Measurements from ENCODE around the gene BET1L.

The BET1L gene

GRCh38 chr11:210122-210802, 3.1 kb upstream of the BET1L start:
- no peak for DNase-seq (ENCODE audit: low read depth)

DNA sequence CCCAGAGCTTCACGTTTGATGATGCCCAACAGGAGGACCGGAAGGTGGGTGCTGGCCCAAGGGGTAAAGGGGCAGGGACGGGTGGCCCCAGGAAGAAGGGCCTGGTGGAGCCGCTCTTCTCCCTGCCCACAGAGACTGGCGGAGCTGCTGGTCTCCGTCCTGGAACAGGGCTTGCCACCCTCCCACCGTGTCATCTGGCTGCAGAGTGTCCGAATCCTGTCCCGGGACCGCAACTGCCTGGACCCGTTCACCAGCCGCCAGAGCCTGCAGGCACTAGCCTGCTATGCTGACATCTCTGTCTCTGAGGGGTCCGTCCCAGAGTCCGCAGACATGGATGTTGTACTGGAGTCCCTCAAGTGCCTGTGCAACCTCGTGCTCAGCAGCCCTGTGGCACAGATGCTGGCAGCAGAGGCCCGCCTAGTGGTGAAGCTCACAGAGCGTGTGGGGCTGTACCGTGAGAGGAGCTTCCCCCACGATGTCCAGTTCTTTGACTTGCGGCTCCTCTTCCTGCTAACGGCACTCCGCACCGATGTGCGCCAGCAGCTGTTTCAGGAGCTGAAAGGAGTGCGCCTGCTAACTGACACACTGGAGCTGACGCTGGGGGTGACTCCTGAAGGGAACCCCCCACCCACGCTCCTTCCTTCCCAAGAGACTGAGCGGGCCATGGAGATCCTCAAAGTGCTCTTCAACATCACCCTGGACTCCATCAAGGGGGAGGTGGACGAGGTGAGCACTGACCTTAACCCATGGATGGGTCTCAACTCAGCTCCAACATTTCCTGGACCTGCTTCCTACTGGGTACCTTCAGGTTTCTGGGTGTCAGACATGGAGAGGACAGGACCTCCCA, 2.3 kb upstream of the BET1L start:
- DNase-seq (ENCODE audit: low read depth) = no peak

GRCh38 chr11:208917-209260, 1.7 kb upstream of the BET1L start:
- no peak for DNase-seq (ENCODE audit: low read depth)

- DNase-seq (ENCODE audit: low read depth) = peak; percentile 43
Measured at GRCh38 chr11:208181-208916, 1.1 kb upstream of the BET1L start.

GRCh38 chr11:207863-208180, 623 bp upstream of the BET1L start:
- no peak for DNase-seq (ENCODE audit: low read depth)

- DNase-seq (ENCODE audit: low read depth) = no peak
Measured at GRCh38 chr11:206526-207207, 532 bp downstream of the BET1L start.

GRCh38 chr11:206002-206384, 1.2 kb downstream of the BET1L start:
- no peak for DNase-seq (ENCODE audit: low read depth)

DNA sequence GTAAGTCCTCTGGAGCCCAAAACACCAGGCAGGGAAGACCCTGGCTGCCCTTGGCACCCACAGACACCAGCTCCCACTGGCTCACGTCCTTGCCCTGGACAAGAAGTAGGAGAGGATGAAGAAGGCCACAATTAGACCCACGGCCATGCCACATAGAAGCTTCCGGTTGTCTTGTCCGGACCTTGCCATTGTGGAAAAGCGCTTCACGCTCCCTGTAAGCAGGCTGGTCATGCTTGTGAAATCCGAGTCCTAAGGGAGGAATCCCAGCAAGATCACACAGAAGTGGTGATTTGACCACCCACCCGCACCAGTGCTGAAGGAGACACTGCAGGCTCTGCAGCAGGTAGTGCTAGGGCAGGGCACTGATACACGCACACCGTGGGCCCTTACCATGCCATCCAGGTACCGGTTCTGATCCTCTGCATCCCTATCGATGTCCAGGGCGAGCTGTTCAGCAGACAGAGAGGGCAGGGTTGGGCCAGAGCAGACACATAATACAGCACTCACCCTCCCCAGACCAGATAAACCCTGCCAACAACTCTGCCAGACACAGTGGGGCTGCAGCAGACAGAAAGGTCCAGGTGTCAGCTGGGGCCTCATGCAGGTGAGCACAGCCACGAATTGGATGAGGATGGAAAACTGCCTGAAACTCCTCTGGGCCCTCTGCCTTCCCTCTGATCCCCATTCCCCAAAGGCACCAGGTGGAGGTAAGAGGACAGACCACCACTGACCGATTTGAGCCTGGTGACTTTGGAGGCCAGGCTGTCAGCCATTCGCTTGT, 1.8 kb downstream of the BET1L start:
- DNase-seq (ENCODE audit: low read depth) = no peak

GRCh38 chr11:204587-205109, 2.6 kb downstream of the BET1L start:
- DNase-seq (ENCODE audit: low read depth) = no peak

GRCh38 chr11:203945-204586, 3.1 kb downstream of the BET1L start:
- no peak for DNase-seq (ENCODE audit: low read depth)

GRCh38 chr11:203056-203944, 3.9 kb downstream of the BET1L start:
- no peak for DNase-seq (ENCODE audit: low read depth)

DNA sequence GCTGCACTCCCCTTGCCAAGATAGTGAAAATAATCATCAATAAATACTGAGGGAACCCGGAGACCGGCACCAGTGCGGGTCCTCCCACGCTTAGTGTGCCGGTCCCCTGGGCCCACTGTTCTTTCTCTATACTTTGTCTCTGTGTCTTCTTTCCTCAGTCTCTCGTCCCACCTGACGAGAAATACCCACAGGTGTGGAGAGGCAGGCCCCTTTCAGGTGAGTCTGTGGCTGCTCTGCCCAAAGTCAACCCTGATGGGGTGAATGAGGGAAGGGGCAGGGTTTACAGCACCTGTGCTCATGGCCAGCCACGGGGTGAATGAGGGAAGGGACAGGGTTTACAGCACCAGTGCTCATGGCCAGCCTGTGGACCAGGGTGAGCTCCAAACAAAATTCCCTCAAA, 4.7 kb downstream of the BET1L start:
- DNase-seq (ENCODE audit: low read depth) = no peak

DNA sequence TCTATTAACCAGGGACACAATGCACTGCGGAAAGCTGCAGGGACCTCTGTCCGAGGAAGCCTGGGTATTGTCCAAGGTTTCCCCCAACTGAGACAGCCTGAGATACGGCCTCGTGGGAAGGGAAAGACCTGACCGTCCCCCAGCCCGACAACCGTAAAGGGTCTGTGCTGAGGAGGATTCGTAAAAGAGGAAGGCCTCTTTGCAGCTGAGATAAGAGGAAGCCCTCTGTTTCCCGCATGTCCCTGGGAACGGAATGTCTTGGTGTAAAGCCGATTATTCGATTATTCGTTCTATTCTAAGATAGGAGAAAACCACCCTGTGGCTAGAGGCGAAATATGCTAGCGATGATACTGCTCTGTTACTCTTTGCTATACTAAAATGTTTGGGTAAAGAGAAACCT, 5.2 kb downstream of the BET1L start:
- DNase-seq (ENCODE audit: low read depth) = no peak

DNA sequence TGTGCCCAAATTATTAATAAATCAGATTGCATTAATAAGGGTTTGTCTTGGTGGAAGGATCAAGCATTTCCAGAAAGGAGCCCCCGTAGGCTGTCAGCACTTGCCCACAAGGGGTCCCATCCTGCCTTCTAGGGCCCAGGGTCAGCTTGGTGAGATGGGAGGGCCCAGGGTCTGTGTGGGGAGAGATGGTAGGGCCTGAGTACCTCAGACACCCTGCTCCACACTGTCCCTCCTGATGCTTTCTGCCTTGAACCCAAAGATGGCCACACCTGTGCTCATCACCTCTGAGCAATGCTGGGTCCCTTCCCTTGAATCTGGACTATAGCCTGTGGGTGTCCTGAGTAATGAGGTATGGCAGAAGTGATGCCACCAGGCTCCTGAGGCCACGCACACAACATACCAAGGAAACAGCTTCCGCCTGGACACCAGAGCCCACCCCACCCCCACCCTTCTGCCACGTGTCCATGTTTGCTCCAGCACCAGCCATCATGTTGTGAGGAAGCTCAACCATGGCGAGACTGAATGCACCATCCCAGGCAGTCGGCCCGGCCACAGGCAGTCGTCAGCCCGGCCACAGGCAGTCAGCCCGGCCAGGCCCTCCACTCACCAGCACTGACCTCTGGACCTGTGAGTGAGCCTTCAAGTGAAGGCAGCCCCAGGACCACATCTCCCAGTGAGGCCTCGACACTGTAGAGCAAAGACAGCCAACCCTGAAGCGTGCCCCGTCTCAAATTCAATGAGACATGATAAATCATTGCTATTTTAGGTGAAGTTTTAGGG, 6.8 kb downstream of the BET1L start:
- DNase-seq (ENCODE audit: low read depth) = no peak

- DNase-seq (ENCODE audit: low read depth) = no peak
Measured at GRCh38 chr11:199782-200181, 7.4 kb downstream of the BET1L start.

- DNase-seq (ENCODE audit: low read depth) = no peak
Measured at GRCh38 chr11:199004-199581, 8.1 kb downstream of the BET1L start.

- no peak for DNase-seq (ENCODE audit: low read depth)
Measured at GRCh38 chr11:198236-198806, 8.9 kb downstream of the BET1L start.

DNA sequence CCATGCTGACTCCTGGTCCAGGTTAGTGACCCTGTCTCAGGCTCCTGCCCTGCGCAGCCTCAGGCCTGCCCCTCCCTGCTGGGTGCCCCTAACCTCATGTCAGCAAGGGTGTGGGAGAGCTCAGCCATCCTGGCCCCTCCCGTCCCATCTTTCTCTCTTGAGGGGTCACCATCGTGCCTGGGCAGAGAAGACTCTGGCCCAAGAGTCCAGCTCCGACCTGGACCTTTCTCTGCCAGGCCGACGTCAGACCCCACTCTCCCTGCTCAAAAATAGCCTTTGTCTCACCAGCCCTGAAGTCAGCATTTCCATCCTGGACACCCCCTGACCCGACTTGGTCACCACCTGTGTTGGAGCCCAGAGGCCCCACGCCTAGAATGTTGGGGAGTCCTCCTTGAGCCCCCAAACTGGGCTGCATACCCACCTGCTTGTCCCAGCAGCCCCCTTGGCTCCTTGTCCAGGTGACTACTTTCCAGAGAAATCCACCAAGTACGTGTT, 9.4 kb downstream of the BET1L start:
- DNase-seq (ENCODE audit: low read depth) = no peak
